ENCODE data around the gene HLCS. TPM values are rescaled to one million over a fixed set of nuclear protein-coding genes. Genes with fewer than 3 reads are reported as not detected.
"Not testable (repeated sequence)": the region's sequence is repeated elsewhere in the genome, so short reads cannot be mapped to it uniquely, and the experiment has no call there.

HLCS gene
- total RNA-seq, 2 donors from 2014 or later = 27.2 to 38.6 TPM

- no peak for ATAC-seq
- Histone ChIP-seq H3K27me3 (no peaks in the 10 kb centered on the region), H3K4me1 (no peaks in the 10 kb centered on the region), H3K36me3 (replicated peaks in 1 of 2; ENCODE audit: insufficient read depth in 1 of 2, low read depth in 2 of 2) (no peaks in the 10 kb centered on the region), H3K27ac (no peak overlapping the region), H3K4me3 (no peak overlapping the region), H3K9me3 (no peaks in the 10 kb centered on the region)
- no peak for DNase-seq
- intact Hi-C loops (cut with DNase I) = no loop called here
- TF ChIP-seq POLR2A (IDR thresholded peaks at IDR 0.05) (no peak), CTCF (IDR thresholded peaks at IDR 0.05) (no peak)
- 86 to 87% methylated on average over 9 of the region's 9 CpGs for WGBS, 2 donors
These were observed 149.8 kb downstream of the HLCS start for GRCh38 chr21:36816561-36817130.

- H3K36me3 ChIP-seq (replicated peaks in 1 of 2; ENCODE audit: insufficient read depth in 1 of 2, low read depth in 2 of 2); ATAC-seq; H3K9me3 ChIP-seq; H3K4me3 ChIP-seq; H3K27me3 ChIP-seq; DNase-seq; H3K4me1 ChIP-seq; intact Hi-C loops (cut with DNase I); H3K27ac ChIP-seq: not testable (repeated sequence)
These were observed 150.4 kb downstream of the HLCS start for GRCh38 chr21:36816026-36816425.

- Histone ChIP-seq H3K27ac (no peak overlapping the region), H3K9me3 (no peaks in the 10 kb centered on the region), H3K27me3 (no peaks in the 10 kb centered on the region), H3K4me3 (no peak overlapping the region), H3K36me3 (replicated peaks in 1 of 2; ENCODE audit: insufficient read depth in 1 of 2, low read depth in 2 of 2) (no peaks in the 10 kb centered on the region), H3K4me1 (no peaks in the 10 kb centered on the region)
- ATAC-seq (no peak), DNase-seq (no peak)
- WGBS, 2 donors = 92 to 97% methylated on average over 4 of the region's 4 CpGs
- intact Hi-C loops (cut with DNase I) = no loop called here
- TF ChIP-seq CTCF (IDR thresholded peaks at IDR 0.05) = no peak
- no peak for TF ChIP-seq POLR2A (IDR thresholded peaks at IDR 0.05)
These were observed 151.2 kb downstream of the HLCS start for GRCh38 chr21:36815284-36815683.

GRCh38 chr21:36813052-36813451 lies 153.4 kb downstream of the HLCS start:
- H3K27ac ChIP-seq = no peak overlapping the region
- no peaks in the 10 kb centered on the region for H3K36me3 ChIP-seq (replicated peaks in 1 of 2; ENCODE audit: insufficient read depth in 1 of 2, low read depth in 2 of 2)
- H3K4me3 ChIP-seq = no peak overlapping the region
- DNase-seq = no peak
- intact Hi-C loops (cut with DNase I) = no loop called here
- no peaks in the 10 kb centered on the region for H3K27me3 ChIP-seq
- TF ChIP-seq POLR2A (IDR thresholded peaks at IDR 0.05) (no peak), CTCF (IDR thresholded peaks at IDR 0.05) (no peak)
- 82 to 89% methylated on average over 3 of the region's 3 CpGs for WGBS, 2 donors
- H3K4me1 ChIP-seq = no peaks in the 10 kb centered on the region
- no peak for ATAC-seq
- H3K9me3 ChIP-seq = no peaks in the 10 kb centered on the region

GRCh38 chr21:36811762-36812161 lies 154.7 kb downstream of the HLCS start:
- H3K9me3 ChIP-seq = no peaks in the 10 kb centered on the region
- intact Hi-C loops (cut with DNase I) = no loop called here
- no peaks in the 10 kb centered on the region for H3K27me3 ChIP-seq
- 91 to 94% methylated on average over 5 to 7 of the region's 7 CpGs for WGBS, 2 donors
- DNase-seq = no peak
- H3K4me1 ChIP-seq = no peaks in the 10 kb centered on the region
- no peak for ATAC-seq
- no peak overlapping the region for H3K4me3 ChIP-seq
- TF ChIP-seq POLR2A (IDR thresholded peaks at IDR 0.05) (no peak), CTCF (IDR thresholded peaks at IDR 0.05) (no peak)
- no peaks in the 10 kb centered on the region for H3K36me3 ChIP-seq (replicated peaks in 1 of 2; ENCODE audit: insufficient read depth in 1 of 2, low read depth in 2 of 2)
- H3K27ac ChIP-seq = no peak overlapping the region

Data from body of pancreas (tissue), 4 donors.